Muscle of leg (tissue), 11 donors: ENCODE results near the gene PLEKHJ1. TPM values are rescaled to one million over a fixed set of nuclear protein-coding genes. Genes with fewer than 3 reads are reported as not detected.
A peak's percentile ranks its signal among the peaks of the same experiment; 100 is the strongest.
"Not testable (repeated sequence)": the region's sequence is repeated elsewhere in the genome, so short reads cannot be mapped to it uniquely, and the experiment has no call there.

Experiments
- DNase-seq: peaks from one replicate; pipeline ENCODE4 v3.0.0; 2013
- H3K27ac ChIP-seq: one replicate; pipeline ENCODE4 v1.5.1; 2013; ENCODE audit warnings: mild to moderate bottlenecking, low read length, control low read depth
- H3K27me3 ChIP-seq: one replicate; pipeline ENCODE4 v1.6.1; 2013; ENCODE audit warnings: low read length; ENCODE audit not compliant: control insufficient read depth, insufficient read depth
- H3K36me3 ChIP-seq: one replicate; pipeline ENCODE4 v1.6.1; 2013; ENCODE audit warnings: low read length; ENCODE audit not compliant: control insufficient read depth, insufficient read depth
- H3K4me1 ChIP-seq: one replicate; pipeline ENCODE4 v1.6.1; 2013; ENCODE audit warnings: low read length; ENCODE audit not compliant: control insufficient read depth, insufficient read depth
- H3K4me3 ChIP-seq: one replicate; pipeline ENCODE4 v1.5.1; 2013; ENCODE audit warnings: low read length, control low read depth
- H3K9me3 ChIP-seq: replicated peaks from 2 replicates; pipeline ENCODE4 v1.6.1; 2013; ENCODE audit warnings: low read depth, low read length; ENCODE audit not compliant: control insufficient read depth
- WGBS: methylation state at CpG from one replicate; pipeline ENCODE4 v1.1.5; 2013; ENCODE audit warnings: missing lambda C conversion rate; ENCODE audit not compliant: insufficient coverage; 5-methylcytosine and 5-hydroxymethylcytosine counted together
- polyA plus RNA-seq, 8 donors: library from polyadenylated mRNA; unstranded; fragments of 120-200 nt; gene quantifications; one replicate each; pipeline versions ENCODE4 v1.2.1 to v1.2.3, GENCODE V29; 2013; ENCODE audit warnings: inconsistent platforms in 1 of 8, low replicate concordance in 1 of 8; ENCODE audit not compliant: insufficient read length in 8 of 8, insufficient read depth in 1 of 8
- total RNA-seq: library from RNA; stranded (reverse); fragments of 120-200 nt; gene quantifications from one replicate; pipeline ENCODE4 v1.2.4, GENCODE V29; 2013

Gene PLEKHJ1
- total and polyA plus RNA-seq, 9 donors, result 70.6 to 89.4 (median 74.9) TPM

GRCh38 chr19:2207991-2208860 is 27.9 kb downstream of the PLEKHJ1 start:
- peak overlapping the region; percentile 57 for H3K27ac ChIP-seq
- WGBS, result 45% methylated on average over 29 of the region's 36 CpGs

GRCh38 chr19:2207008-2207407 is 29.1 kb downstream of the PLEKHJ1 start:
- no peak for DNase-seq
- H3K36me3 ChIP-seq, result peaks cover 74% of the 10 kb centered on the region
- no peaks in the 10 kb centered on the region for H3K9me3 ChIP-seq
- H3K4me1 ChIP-seq, result peaks cover 24% of the 10 kb centered on the region
- no peak overlapping the region for H3K4me3 ChIP-seq
- WGBS, result 85% methylated on average over 10 of the region's 15 CpGs
- H3K27ac ChIP-seq, result no peak overlapping the region
- no peaks in the 10 kb centered on the region for H3K27me3 ChIP-seq

More at GRCh38 chr19:2207991-2208860, 27.9 kb downstream of the PLEKHJ1 start:
- no peak overlapping the region for H3K4me3 ChIP-seq
- peaks cover 35% of the 10 kb centered on the region for H3K4me1 ChIP-seq
- peaks cover 76% of the 10 kb centered on the region for H3K36me3 ChIP-seq
- no peaks in the 10 kb centered on the region for H3K27me3 ChIP-seq
- DNase-seq, result peak; percentile 88
- H3K9me3 ChIP-seq, result no peaks in the 10 kb centered on the region

- Histone ChIP-seq H3K36me3 (peaks cover 65% of the 10 kb centered on the region), H3K4me3 (no peak overlapping the region), H3K9me3 (no peaks in the 10 kb centered on the region), H3K4me1 (peaks cover 22% of the 10 kb centered on the region), H3K27me3 (no peaks in the 10 kb centered on the region), H3K27ac (no peak overlapping the region)
- WGBS, result 87% methylated on average over 14 of the region's 15 CpGs
- DNase-seq, result no peak
Measured at GRCh38 chr19:2202366-2202765, 33.8 kb downstream of the PLEKHJ1 start.

GRCh38 chr19:2201473-2202148 is 34.5 kb downstream of the PLEKHJ1 start:
- H3K4me1 ChIP-seq, result peaks cover 19% of the 10 kb centered on the region
- WGBS, result 74% methylated on average over 11 of the region's 21 CpGs
- no peak for DNase-seq
- H3K4me3 ChIP-seq, result no peak overlapping the region
- H3K27me3 ChIP-seq, result no peaks in the 10 kb centered on the region
- H3K27ac ChIP-seq, result no peak overlapping the region
- peaks cover 65% of the 10 kb centered on the region for H3K36me3 ChIP-seq
- no peaks in the 10 kb centered on the region for H3K9me3 ChIP-seq

GRCh38 chr19:2200624-2201294 is 35.4 kb downstream of the PLEKHJ1 start:
- not testable (repeated sequence) for H3K27ac ChIP-seq, H3K27me3 ChIP-seq, DNase-seq, H3K4me3 ChIP-seq, H3K9me3 ChIP-seq
- peaks cover 68% of the 10 kb centered on the region for H3K36me3 ChIP-seq
- 94% methylated on average over 42 of the region's 50 CpGs for WGBS
- H3K4me1 ChIP-seq, result peaks cover 19% of the 10 kb centered on the region

GRCh38 chr19:2199861-2200623 is 36.1 kb downstream of the PLEKHJ1 start:
- no peak for DNase-seq
- Histone ChIP-seq H3K27ac (no peak overlapping the region), H3K4me1 (peaks cover 19% of the 10 kb centered on the region), H3K27me3 (no peaks in the 10 kb centered on the region), H3K36me3 (peaks cover 75% of the 10 kb centered on the region), H3K9me3 (no peaks in the 10 kb centered on the region), H3K4me3 (no peak overlapping the region)
- WGBS, result 87% methylated on average over 33 of the region's 37 CpGs

GRCh38 chr19:2199215-2199614 is 36.9 kb downstream of the PLEKHJ1 start:
- WGBS, result 58% methylated on average over 13 of the region's 18 CpGs
- Histone ChIP-seq H3K9me3 (no peaks in the 10 kb centered on the region), H3K4me1 (peaks cover 19% of the 10 kb centered on the region), H3K4me3 (no peak overlapping the region), H3K27ac (no peak overlapping the region), H3K36me3 (peaks cover 78% of the 10 kb centered on the region), H3K27me3 (no peaks in the 10 kb centered on the region)
- DNase-seq, result no peak

GRCh38 chr19:2198317-2198716 is 37.8 kb downstream of the PLEKHJ1 start:
- no peak for DNase-seq
- H3K27ac ChIP-seq, result no peak overlapping the region
- no peaks in the 10 kb centered on the region for H3K9me3 ChIP-seq
- H3K27me3 ChIP-seq, result no peaks in the 10 kb centered on the region
- H3K4me3 ChIP-seq, result no peak overlapping the region
- WGBS, result 80% methylated on average over 10 of the region's 22 CpGs
- H3K36me3 ChIP-seq, result peaks cover 79% of the 10 kb centered on the region
- H3K4me1 ChIP-seq, result peaks cover 19% of the 10 kb centered on the region

- DNase-seq, result no peak
- Histone ChIP-seq H3K27ac (no peak overlapping the region), H3K9me3 (no peaks in the 10 kb centered on the region), H3K4me3 (no peak overlapping the region), H3K36me3 (peaks cover 81% of the 10 kb centered on the region), H3K4me1 (peaks cover 19% of the 10 kb centered on the region), H3K27me3 (no peaks in the 10 kb centered on the region)
- 87% methylated on average over 14 of the region's 15 CpGs for WGBS
Measured at GRCh38 chr19:2197270-2197669, 38.9 kb downstream of the PLEKHJ1 start.
